Measurements from ENCODE around the gene WBP1L.

WBP1L gene

DNA sequence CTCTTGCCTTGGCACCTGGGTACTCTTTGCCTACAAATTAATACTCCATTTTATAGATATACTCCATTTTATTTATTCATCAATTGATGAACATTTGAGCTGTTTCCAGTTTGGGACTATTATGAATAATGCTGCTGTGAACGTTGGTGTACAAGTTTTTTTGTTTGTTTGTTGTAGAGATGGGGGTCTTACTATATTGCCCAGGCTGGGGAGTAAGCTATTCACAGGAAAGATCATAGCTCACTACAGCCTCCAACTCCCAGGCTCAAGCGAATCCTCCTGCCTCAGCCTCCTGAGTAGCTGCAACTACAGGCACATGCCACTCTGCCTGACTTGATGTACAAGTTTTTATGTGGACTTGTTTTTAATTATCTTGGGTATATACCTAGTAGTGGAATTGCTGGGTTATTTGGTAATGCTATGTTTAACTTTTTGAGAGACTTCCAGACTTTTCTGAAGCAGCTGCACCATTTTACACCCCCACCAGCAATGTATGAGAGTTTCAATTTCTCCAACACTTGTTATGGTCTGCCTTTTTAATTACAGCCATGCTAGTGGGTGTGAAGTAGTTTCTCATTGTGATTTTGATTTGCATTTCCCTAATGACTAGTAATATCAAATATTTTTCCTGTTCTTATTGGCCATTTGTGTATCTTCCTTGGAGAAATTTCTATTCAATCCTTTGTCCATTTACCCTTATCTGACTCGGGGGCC is 15.9 kb downstream of the WBP1L start:
- DNase-seq (ENCODE audit: low spot score), result no peak

DNA sequence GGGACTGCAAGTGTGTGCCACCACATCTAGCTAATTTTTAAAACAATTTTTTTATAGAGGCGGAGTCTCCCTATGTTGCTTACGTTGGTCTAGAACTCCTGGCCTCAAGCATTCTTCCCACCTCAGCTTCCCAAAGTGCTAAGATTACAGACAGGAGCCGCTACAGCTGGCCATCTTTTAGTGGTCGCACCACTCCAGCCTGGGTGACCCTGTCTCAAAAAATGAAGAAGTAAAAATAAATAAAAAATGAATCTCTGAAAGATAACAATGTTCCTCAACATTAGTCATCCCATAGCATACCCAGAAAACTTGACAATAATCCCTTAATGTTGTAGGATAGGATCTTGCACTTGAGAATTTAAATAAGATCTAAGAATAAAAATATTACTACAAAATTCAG is 18.2 kb downstream of the WBP1L start:
- DNase-seq (ENCODE audit: low spot score), result no peak

DNA sequence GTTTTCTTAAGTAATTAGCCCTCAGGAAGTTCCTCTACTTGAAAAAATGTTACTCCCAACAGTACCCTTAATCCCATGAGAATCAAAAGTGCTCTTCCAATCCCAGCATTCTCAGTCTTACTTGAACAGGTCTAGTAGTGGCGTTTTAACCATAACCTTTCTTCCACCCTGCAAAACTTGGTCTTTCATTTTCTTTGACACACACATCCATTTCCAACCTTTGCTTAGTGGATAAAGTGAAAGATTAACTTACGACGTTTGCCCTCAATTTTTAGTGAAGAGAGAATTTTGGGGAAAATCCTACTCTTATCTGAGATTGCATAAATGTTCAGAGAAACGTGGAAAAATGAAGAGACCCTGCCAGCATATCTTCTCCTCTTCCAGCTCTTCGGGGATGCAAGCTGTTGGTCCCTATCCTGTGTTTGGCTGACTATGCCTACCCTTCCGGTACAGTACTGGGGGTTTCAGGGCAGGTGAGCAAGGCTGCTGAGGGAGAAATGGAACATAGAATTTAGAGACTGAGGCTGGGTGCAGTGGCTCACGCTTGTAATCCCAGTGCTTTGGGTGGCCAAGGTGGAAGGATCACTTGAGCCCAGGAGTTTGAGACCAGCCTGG is 18.8 kb downstream of the WBP1L start:
- DNase-seq (ENCODE audit: low spot score), result no peak

DNA sequence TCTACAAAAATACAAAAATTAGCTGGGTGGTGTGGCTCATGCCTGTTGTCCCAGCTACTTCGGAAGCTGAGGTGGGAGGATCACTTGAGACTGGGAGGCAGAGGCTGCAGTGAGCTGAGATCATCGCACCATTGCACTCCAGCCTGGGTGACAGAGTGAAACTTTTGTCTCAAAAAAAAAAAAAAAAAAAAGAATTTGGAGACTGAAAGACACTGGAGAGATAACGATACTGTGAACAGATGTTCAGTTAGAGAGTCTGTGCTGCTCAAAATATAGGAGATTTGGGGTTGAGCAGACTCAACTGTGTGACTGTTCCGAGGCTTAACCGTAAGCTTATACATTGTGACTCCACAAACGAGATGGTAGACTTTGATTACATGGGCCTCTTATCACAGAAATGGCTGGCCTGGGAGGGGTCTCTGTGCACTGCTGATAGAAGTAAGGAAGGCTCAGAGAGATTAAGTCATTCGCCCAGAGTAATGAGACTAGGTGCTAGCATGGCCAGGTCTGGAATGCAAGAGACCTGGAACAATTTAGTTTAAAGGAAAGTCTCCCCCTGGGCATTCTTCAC is 19.4 kb downstream of the WBP1L start:
- no peak for DNase-seq (ENCODE audit: low spot score)

DNA sequence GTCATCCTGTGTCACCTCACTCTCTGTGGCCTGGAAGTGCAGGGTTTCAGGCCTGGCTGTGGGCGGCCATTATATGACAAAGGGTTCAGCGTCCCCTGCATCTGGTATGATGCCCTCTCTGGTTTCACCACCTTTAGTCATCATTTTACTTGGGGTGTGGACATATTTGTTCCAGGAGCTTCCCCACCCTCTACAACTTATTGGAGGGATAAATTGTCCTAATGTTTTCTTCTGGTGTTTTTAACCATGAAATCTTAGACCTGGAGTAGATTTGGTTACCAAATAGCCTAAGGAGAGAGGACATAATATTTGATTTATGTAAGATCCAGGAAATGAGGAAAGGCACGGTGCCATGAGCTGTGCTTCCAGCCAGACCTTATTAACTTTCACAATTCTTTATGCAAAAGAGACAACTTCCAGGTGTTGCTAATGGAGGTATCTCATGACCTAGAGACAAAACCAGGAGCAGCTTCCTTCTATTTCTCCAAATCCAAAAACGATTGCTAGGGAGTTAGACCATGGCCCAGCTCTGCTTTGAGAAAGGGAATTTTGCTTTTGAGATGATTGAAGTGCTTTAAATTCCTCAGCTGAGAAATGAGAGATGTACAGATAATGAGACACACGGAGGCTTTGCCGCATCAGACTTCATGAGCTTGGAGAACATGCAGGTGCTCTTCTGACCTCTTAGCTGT is 20.9 kb downstream of the WBP1L start:
- no peak for DNase-seq (ENCODE audit: low spot score)

DNA sequence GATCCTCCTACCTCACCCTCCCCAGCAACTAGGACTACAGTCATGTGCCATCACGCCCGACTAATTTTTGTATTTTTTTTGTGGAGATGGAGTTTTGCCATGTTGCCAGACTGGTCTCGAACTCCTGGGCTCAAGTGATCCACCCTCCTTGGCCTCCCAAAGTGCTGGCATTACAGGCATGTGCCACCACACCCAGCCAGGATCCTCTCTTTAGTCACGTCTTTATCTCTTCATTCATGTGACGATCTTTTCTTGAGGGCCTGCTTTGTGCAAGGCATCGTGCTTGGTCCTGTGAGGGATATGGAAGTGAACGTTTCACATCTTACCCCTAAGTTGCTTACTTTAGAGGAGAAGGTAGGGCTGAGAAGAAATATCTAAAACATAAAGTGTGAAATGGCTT is 21.6 kb downstream of the WBP1L start:
- DNase-seq (ENCODE audit: low spot score), result no peak

DNA sequence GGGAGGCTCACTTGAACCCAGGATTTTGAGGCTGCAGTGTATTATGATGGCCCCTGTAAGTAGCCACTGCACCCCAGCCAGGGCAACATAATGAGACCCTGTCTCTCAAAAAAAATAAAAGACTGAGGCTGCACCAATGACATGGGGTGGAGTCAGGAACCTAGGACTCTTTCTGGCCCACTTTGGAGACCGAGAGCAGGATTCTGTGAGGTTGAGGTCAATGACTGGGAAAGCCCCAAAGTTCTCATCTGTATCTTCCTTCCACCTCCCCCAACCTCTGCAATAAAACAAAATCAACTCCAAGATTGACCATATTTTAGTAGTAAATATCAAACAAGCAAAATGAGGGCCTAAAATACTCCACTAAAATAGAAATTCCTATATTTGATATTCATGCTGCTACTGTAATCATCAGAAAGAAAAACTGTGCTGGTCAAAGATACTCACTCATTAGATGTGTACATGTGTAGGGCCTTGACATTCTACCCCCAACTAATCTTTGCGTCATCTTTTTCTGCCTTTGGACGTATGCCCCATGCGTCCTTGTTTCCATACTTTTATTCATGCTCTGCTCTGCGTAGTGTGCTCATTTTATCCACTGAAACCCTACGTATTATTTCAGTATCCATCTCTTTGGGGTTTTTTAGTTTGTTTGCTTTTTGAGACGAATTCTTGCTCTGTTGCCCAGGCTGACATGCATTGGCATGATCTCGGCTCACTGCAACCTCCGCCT is 23.8 kb downstream of the WBP1L start:
- DNase-seq (ENCODE audit: low spot score), result no peak

DNA sequence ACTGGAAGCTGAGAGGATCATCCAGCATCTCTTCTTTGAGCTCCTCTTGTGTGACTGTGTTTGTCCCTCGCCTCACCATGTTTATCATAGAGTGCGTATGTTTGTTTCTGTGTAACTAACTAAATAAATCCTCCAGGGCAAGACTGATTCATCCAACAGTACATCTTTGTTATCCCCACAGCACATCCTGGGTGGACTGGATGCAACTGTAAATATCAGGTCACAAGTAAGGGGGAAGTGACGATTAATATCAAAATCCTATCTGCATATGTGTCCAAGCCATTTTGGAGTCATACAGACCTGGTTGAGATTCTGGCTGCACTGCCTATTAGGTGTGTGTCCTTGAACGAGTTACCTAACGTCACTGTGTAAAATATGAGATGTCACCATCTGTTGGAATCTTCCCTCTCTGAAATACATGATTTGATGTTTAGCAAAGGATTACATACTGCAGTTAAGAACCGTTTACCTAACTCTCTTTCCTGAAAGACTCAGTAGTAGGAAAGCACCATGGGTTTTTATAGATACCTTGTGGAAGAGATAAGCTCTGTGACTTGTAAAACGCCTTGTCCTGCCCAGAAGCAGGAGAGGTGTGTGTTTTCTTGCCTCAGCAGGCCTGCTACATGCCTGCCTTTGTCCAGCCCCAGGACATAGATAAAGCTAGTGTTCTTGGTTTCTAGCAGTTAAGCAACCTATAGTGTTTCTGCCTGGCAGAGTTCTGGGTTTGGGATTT is 25.8 kb downstream of the WBP1L start:
- DNase-seq (ENCODE audit: low spot score), result no peak

DNA sequence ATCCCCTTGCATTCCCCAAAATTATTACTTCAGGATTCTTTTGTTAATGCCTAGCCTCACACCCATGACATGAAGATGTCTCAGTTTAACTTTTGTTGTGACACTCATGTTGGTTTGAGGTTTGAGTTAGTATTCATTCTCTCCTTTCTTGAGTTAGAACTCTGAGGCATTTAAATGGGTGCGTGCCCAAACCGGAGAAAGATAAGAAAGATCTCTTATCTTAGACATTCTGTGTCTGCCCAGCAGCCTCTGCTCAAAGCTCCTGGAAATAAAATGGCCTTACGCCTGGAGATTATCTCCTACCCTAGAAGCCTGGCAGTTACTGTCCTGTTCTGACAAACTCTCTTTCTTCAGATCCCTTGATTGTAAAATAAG is 26.3 kb downstream of the WBP1L start:
- DNase-seq (ENCODE audit: low spot score), result no peak

DNA sequence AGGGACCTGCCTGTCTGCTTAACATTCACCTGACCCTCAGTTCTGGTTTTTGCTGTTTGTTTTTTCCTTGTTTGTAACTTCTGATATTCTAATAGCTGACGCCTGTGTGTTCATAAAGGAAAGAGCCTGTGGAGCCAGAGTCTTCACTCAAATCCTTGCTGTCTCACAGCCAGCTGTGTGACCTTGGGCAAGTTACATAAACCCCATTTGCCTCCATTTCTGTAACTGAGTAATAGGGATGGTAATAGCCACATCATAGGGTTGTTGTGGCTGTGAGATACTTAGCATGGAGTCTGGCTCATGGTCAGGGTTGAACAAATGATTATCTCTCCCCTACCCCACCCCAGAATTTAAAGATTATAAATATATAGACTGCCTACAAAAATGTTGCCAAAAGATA is 27.0 kb downstream of the WBP1L start:
- no peak for DNase-seq (ENCODE audit: low spot score)

DNA sequence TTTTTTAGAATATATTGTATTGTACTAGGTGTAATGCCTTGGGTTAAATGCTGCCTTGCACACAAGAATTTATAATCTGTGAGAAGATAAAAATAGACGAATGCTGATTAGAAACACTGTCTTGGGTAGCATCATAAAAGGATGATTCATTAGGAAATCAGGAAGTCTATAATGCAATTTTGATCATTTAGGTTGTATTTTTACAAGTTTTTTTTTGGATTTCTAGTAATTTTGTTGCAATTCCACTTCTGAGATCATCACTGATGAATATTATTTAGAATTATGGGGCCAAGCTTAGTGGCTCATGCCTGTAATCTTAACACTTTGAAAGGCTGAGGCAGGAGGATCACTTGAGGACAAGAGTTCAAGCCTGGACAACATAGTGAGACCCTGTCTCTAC is 29.6 kb downstream of the WBP1L start:
- no peak for DNase-seq (ENCODE audit: low spot score)

DNA sequence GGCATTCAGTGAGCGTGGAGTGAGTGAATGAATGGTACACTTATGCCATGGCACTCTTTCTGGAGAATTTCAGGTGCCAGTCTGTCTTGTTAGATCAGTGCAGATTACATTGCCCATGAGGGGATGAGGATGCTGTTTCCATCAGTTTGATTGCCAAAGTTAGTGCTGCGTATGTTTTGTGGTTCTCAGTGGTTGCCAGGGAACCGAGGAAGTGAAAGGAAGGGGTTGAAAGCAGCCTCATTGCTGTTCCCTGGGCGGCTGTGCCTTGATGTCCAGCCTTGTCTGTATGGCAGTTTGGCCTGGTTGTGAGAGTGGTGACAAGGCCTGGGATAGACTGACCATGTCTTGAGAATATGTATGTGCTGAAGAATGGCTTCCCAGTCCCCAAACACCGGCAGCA is 30.2 kb downstream of the WBP1L start:
- no peak for DNase-seq (ENCODE audit: low spot score)

DNA sequence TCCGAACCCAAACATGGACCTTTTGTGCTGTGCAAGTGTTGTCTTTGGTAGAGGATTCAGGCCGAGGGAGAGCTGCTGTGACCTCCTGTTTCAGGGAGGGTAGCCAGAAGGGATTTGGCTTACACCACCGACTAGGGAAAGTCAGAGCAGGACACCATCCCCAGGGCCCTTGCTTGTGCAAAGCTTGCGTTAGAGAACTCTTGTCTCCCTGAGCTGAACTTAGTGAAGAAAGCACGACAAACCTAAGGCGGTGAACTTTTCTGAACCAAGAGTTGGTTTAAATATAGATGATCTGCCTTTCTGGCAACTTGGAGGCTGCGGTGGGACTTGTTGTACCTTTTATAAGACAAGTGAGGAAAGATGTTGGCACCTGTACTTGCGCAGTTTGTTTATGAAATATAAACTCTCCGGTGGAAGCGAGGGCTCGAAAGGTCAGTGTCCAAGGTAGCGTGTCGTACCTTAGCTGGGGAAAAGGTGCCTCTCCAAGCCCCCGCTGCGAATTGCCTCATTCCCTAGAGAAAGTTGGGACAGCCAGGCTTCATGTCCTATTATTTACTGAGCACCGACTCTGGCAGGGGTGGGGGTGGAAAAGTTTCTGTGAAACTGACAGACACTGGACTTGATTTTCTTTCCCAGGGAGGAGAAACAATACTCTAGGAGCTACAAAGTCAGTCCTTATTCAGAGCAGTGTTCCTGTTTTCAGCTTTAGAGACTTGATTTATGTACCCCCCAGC is 31.6 kb downstream of the WBP1L start:
- DNase-seq (ENCODE audit: low spot score), result no peak

DNA sequence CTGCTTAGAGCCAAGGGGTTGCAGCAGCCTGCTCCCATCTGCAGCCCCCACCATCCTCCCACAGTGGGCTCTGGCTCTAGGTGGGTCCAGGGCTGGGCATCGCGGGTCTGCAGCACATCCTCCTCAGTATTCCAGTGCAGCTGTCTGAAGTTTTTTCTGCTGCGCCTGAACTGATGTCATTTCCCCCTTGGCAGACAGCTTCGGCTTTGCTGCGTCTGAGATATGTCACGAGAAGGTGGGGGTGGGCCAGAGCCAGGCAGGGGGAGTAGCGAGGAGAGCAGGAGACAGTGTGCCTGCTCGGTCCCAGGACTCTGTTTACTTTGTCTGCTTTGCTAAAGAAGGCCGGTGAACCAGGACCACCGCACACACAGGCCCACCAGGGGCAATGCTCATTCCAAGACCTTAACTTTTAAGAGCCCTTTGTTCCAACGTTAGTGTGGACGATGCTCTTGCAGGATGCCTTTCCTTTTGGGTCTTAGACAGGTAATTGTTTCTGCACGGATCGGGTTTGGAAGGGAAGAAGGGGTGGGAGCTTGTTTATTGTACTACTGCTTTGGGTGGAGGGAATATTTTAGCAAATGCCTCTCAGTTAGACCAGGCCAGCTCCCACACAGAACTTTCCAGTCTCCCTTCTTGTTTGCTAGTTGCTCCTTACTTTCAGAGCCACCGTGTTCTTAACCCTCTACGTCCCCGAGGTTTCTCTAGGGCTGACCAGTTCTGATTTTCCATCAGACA is 32.4 kb downstream of the WBP1L start:
- no peak for DNase-seq (ENCODE audit: low spot score)

DNA sequence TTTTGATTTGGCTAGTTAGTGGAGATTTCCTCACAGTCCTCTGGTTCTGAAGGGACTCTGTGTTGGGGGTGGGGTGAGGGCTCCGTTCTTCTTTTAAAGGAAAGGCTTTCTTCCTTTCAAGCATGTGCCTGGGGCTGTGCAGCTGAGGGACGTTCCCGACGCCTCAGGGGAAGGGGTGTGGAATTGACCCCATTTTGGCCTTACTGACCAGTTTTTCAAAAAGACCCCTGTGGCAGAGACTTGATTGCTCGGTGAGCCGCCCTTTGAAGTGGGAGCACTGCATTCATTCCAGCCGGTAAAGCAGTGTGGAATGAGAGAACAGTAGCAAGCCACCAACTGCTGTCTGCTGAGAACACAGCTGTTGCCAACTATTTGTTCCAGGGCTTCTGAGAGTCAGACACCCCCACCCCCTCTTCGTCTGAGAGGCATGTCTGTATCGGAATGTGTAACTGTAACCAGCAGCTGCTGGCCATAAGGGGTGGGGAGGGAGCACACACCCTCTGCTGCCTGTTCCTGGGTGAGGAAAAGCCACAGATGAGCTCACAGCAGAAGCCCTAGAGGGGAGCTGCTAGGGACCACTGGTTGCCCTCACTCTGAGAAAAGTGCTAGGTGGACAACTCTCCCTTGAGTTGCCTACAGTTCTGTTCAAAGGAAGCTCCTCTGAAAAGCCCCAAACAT is 33.2 kb downstream of the WBP1L start:
- DNase-seq (ENCODE audit: low spot score), result no peak

DNA sequence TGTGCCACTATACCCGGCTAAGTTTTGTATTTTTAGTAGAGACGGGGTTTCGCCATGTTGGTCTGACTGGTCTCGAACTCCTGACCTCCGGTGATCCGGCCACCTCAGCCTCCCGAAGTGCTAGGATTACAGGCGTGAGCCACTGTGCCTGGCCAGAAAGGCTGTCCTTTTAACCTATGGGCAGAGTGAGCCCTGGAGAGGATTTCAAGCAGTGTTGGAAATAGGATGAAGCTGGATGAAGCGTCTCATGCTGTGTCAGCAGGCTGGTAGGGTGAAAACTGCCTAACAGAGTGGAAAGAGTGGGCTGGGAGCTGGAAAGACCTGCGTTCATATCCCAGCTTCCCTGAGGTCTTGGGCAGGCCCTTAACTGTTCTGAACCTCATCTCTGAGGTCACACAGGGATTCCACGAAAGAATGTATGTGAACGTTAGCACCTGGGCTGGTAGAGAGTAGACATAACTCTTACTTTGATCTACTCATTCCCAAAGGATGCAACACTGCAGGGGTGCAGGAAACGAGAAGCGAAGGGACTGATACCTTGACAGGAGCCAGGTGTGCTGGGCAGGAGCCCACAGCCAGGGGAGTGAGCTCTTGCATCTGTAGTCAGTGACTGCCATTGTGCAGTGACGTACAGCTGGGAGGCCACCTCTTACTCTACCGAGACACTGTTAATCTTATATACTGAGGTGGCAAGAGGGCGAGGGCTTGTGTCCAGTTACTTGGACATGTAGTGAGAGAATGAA is 34.1 kb downstream of the WBP1L start:
- DNase-seq (ENCODE audit: low spot score), result no peak

DNA sequence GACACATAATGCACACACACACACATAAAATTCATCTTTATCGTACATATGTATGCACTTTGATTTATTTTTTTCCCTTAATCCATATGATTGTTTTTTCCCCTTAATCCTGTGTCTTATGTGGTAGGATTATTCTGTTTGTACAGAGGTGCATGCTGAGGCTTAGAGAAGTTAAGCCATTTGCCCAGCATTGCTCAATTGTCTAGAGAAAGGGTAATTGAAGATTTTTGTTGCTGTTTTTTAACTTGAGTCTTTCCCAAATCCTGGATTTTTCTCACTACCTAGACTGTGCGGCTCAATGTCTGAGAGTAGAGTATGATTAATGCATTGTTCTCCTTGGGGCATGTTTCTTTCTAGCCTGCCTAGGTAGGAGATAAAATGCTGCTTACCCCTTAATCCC is 35.0 kb downstream of the WBP1L start:
- no peak for DNase-seq (ENCODE audit: low spot score)

DNA sequence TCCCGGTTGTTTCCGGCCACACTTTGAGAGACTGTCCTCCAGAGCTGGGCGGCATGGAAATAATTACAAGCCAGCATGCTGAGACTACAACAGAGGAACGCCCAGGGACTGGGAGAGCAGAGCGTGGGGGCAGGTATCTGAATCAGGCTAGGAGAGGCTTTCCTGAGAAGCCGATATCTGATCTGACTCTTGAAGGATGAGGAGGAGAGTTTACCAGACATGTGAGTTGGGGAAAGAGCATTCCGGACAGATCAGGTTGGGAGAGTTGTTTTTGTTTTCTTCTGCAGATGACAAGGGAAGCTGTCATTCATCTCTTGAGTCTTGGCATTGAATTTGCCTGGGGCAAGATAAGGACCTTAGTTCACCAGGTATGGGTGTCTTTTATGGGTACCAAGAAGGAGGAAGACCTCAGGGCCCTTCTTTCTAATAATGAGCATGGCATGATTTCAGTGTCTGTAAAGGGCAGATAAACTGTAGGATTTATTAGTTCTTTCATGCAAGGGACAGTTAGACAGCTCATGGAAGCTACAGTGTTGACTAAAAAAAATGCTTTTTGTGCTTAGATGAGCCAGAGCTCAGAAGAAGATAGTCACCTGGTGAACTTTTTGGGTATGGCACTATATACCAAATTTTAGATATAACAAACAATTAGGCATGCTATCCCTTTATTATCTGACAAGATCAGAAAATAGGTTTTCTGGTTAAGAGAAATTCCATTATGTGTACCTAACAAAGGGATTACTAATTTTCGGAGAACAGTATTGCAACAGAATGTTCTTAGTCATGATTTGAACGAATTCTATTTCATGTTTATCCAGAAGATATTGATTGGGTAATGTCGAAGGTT is 36.2 kb downstream of the WBP1L start:
- DNase-seq (ENCODE audit: low spot score), result no peak

DNA sequence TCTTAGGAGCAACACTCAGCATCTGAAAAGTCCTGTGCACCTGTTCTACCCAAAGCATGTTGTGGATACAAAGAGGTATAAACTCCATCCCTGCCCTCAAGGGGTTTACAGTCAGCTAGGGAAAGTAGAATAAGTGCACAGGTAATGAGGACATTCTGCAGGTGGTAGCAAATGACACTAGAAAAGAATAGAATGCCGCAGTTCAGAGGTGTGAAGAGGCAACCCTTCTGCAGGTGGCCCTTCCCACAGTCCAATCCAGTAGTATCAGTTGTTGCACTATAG is 36.7 kb downstream of the WBP1L start:
- no peak for DNase-seq (ENCODE audit: low spot score)
